Gastrocnemius medialis (tissue), 4 donors: ENCODE data around the gene PRKCE. TPM values are rescaled to one million over a fixed set of nuclear protein-coding genes. Genes with fewer than 3 reads are reported as not detected.

Experiments used
- ATAC-seq, 2 donors: fragments of 150-250 bp; one replicate each; pipeline ENCODE4 v1.9.1; 2016
- DNase-seq, 2 donors: peaks; one replicate each; pipeline ENCODE4 v3.0.0-alpha.2; 2019
- H3K27ac ChIP-seq, 4 donors: fragments of 200-600 bp; sonication (generic); 1 replicate in 1 of 4; 2 replicates in 3 of 4; pipeline ENCODE4 v1.5.1; 2016 to 2018; ENCODE audit warnings: mild to moderate bottlenecking in 2 of 4, moderate library complexity in 1 of 4
- H3K27me3 ChIP-seq, 3 donors: fragments of 200-600 bp; sonication (generic) in 2 of 3; 1 replicate in 1 of 3; 2 replicates in 2 of 3; pipeline versions ENCODE4 v1.5.1 to v1.6.0; 2016 to 2019; ENCODE audit warnings: mild to moderate bottlenecking in 1 of 3, moderate library complexity in 1 of 3
- H3K36me3 ChIP-seq, 2 donors: fragments of 200-600 bp; sonication (generic) in 1 of 2; one replicate each; pipeline ENCODE4 v1.5.1; 2017 to 2018
- H3K4me1 ChIP-seq, 2 donors: fragments of 200-600 bp; sonication (generic) in 1 of 2; one replicate each; pipeline ENCODE4 v1.5.1; 2016 to 2017; ENCODE audit warnings: mild to moderate bottlenecking in 2 of 2
- H3K4me3 ChIP-seq, 4 donors: fragments of 200-600 bp; sonication (generic) in 3 of 4; 1 replicate in 1 of 4; 2 replicates in 3 of 4; pipeline ENCODE4 v1.5.1; 2016 to 2019; ENCODE audit warnings: mild to moderate bottlenecking in 2 of 4
- H3K9me3 ChIP-seq, 3 donors: fragments of 200-600 bp; sonication (generic) in 2 of 3; 1 replicate in 1 of 3; 2 replicates in 2 of 3; pipeline ENCODE4 v1.5.1; 2016 to 2019
- CTCF ChIP-seq, 5 experiments: fragments of 450-650 bp in 3 of 5; fragments of 200-600 bp in 2 of 5; sonication (generic) in 2 of 5; IDR thresholded peaks in 4 of 5; conservative IDR thresholded peaks in 1 of 5; 1 replicate in 4 of 5; 2 replicates in 1 of 5; pipeline ENCODE4 v1.5.1; 2016 to 2019; ENCODE audit warnings: antibody characterized with exemption in 5 of 5, mild to moderate bottlenecking in 3 of 5, moderate library complexity in 3 of 5
- POLR2A ChIP-seq, 2 donors: fragments of 450-650 bp; IDR thresholded peaks; one replicate each; pipeline ENCODE4 v1.6.1; 2017; ENCODE audit warnings: antibody characterized with exemption in 2 of 2, mild to moderate bottlenecking in 2 of 2, moderate library complexity in 2 of 2
- in situ Hi-C, 4 donors: fragments of 200-750 bp; cut with MboI; loops; one replicate each; pipeline versions ENCODE4 v1.15.0 to v1.8.0; 2017; ENCODE audit warnings: low sequenced_read_pairs in 4 of 4
- intact Hi-C: fragments of 100-400 bp; cut with DNase I; formaldehyde crosslinking; loops from one replicate; pipeline ENCODE4 v1.15.1; 2023; ENCODE audit warnings: low total_unique reads
- total RNA-seq, 4 donors: library from RNA; depleted of rRNA; stranded (reverse); fragments of >200 nt; gene quantifications; one replicate each; pipeline versions ENCODE4 v1.1.0 to v1.2.3, GENCODE V29; 2016

Gene PRKCE
- total RNA-seq, 4 donors from 2014 or later, result 5.8 to 28.9 (median 11.8) TPM

- Histone ChIP-seq H3K4me3 (no peak overlapping the region), H3K4me1 (peaks cover 8 to 10% of the 10 kb centered on the region in 2 donors), H3K27me3 (no peaks in the 10 kb centered on the region), H3K36me3 (no peaks in the 10 kb centered on the region), H3K9me3 (no peaks in the 10 kb centered on the region), H3K27ac (no peak overlapping the region)
- DNase-seq (no peak), ATAC-seq (no peak)
- no peak for TF ChIP-seq CTCF (IDR thresholded peaks at IDR 0.05 in 4 of 5, conservative IDR thresholded peaks at IDR 0.05 in 1 of 5)
- TF ChIP-seq POLR2A (IDR thresholded peaks at IDR 0.05), result no peak
- intact Hi-C loops, result no loop called here
- in situ Hi-C loops, result no loop called here
These were observed 444.8 kb downstream of the PRKCE start for GRCh38 chr2:46096260-46096659.

- DNase-seq (peak; percentile 34 to 37), ATAC-seq (peak; percentile 71 to 81)
- in situ Hi-C loops (no loop called here), intact Hi-C loops (no loop called here)
- Histone ChIP-seq H3K4me1 (peaks cover 8 to 10% of the 10 kb centered on the region in 2 donors), H3K4me3 (no peak overlapping the region), H3K27me3 (no peaks in the 10 kb centered on the region), H3K9me3 (no peaks in the 10 kb centered on the region), H3K27ac (peak overlapping the region; percentile 30 to 65 (median 53)), H3K36me3 (no peaks in the 10 kb centered on the region)
- TF ChIP-seq CTCF (IDR thresholded peaks at IDR 0.05 in 4 of 5, conservative IDR thresholded peaks at IDR 0.05 in 1 of 5) (no peak), POLR2A (IDR thresholded peaks at IDR 0.05) (no peak)
These were observed 446.4 kb downstream of the PRKCE start for GRCh38 chr2:46097714-46098480.

GRCh38 chr2:46098621-46099062, 447.2 kb downstream of the PRKCE start:
- intact Hi-C loops (no loop called here), in situ Hi-C loops (no loop called here)
- Histone ChIP-seq H3K27me3 (no peaks in the 10 kb centered on the region), H3K9me3 (no peaks in the 10 kb centered on the region), H3K27ac (peak overlapping the region; percentile 30 to 65 (median 53)), H3K36me3 (no peaks in the 10 kb centered on the region), H3K4me1 (peaks cover 8 to 10% of the 10 kb centered on the region in 2 donors), H3K4me3 (no peak overlapping the region)
- DNase-seq (no peak), ATAC-seq (no peak)
- TF ChIP-seq POLR2A (IDR thresholded peaks at IDR 0.05) (no peak), CTCF (IDR thresholded peaks at IDR 0.05 in 4 of 5, conservative IDR thresholded peaks at IDR 0.05 in 1 of 5) (no peak)

GRCh38 chr2:46101557-46102220, 450.2 kb downstream of the PRKCE start:
- Histone ChIP-seq H3K27me3 (no peaks in the 10 kb centered on the region), H3K4me1 (peaks cover 5 to 8% of the 10 kb centered on the region in 2 donors), H3K4me3 (no peak overlapping the region), H3K9me3 (no peaks in the 10 kb centered on the region), H3K36me3 (no peaks in the 10 kb centered on the region), H3K27ac (no peak overlapping the region)
- in situ Hi-C loops, result no loop called here
- intact Hi-C loops, result no loop called here
- ATAC-seq (no peak), DNase-seq (no peak)
- TF ChIP-seq POLR2A (IDR thresholded peaks at IDR 0.05) (no peak), CTCF (IDR thresholded peaks at IDR 0.05 in 4 of 5, conservative IDR thresholded peaks at IDR 0.05 in 1 of 5) (no peak)
